NCI-H146 treated with DMSO at 0.1 percent for 48 hours (cell line): ENCODE data around the gene KIF26B.

ENCODE experiments used
- DNase-seq: peaks from one replicate; lab custom pipeline; 2025; ENCODE audit not compliant: unreplicated experiment; lab: John Stamatoyannopoulos, UW

KIF26B gene

DNA sequence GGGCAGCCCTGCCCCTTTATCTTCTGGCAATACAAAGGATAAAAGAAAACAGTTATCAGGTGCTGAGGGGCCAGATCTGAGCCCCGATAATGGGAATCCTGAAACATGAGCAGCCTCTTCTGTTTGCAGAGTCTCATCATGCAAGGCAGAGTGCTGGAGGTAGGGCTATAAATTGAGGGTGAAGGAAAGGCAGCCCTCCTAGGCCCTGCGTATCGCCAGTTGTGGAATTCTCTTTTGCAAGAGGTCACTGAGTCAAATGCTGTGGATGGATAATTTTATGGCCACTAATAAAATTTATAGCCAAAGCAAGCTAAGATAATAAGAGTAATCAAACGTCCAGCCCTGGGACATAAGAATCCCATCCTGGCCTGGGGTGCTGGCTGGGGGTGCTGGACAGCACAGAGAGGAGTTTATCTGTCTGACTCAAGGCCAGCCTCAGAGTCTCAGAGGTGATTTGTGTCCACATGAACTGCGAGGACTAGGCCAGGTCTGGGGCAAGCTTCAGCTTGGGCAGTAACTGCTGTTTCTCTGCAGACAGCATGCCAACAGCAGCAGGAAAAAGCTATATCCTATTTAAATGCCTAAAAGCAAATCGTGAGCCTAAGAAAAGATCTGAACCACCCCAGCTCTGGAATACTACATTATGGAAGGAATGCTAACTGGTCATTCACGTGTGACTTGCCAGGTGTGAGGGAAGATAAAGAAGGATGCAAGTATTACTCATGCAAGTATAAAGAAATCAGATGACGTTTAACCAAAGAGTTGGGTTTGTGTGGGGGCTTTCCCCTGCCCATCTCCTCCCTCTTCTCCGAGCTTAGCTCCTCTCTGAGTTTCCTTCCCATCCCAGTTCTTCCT is 254.8 kb downstream of the KIF26B start:
- peak; percentile 39 for DNase-seq

- DNase-seq, result no peak
These were observed 256.7 kb downstream of the KIF26B start for GRCh38 chr1:245411245-245412036.

GRCh38 chr1:245412306-245412705 is 257.5 kb downstream of the KIF26B start:
- peak; percentile 26 for DNase-seq

DNA sequence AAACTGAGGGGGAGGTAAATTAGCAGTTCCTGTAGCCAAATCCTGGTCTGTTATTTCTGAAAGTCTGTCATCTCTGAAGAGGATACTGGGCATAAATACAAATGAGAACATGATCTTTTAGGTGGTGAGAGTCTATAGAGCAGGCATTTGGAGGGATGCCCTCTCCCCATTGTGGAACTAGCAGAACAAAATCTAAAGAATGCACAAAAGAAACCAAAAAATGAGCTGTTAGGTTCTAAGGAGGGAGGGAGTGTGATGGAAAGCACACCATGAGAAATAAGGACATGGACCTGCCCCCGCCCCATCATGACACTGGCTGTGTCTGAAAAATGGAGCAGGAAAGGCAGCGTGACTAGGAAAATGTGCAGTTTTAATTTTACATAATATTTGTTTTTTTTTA is 262.0 kb downstream of the KIF26B start:
- DNase-seq, result no peak

- DNase-seq, result no peak
These were observed 263.3 kb downstream of the KIF26B start for GRCh38 chr1:245418077-245418476.

DNA sequence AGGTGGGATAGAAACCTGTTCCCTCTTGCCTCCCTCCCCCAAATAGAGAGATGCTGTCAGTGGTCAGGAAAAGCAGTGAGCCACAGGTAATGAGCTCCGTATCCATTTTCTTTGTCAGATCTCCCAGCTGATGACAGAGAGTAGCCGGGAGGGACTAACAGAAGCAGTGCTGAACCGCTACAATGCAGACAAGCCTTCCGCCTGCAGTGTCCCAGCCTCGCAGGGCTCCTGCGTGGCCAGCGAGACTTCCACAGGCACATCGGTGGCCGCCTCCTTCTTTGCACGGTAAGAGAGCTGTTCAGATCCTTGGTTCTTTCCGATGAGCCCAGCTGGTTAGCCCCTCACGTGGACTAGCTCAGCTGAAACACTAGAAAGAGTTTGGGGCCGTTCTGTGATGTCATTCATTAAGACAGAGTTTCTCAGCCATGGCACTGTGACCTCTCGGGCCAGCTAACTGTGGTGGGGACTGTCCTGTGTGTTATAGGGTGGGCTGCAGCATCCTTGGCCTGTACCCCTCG is 264.7 kb downstream of the KIF26B start:
- DNase-seq, result no peak

GRCh38 chr1:245419989-245420388 is 265.2 kb downstream of the KIF26B start:
- no peak for DNase-seq

DNA sequence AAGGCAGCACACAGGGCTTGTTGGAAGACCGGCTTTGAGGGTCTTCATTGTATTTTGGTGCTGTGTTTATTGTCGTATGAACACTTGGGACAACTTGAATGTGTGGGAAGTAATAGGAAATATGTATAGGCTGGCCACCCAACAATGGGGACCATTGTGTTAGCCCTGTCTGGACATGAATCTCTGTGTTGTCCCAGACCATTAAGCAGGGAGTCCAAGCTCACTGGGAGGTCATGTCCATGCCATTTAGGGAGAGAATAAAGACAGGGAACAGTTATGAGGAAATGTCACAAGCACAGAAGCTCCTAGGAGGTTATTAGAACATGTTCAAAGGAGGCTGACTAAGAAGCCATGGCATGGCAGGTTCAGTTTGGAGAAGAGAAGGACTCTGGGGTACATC is 266.1 kb downstream of the KIF26B start:
- no peak for DNase-seq

DNA sequence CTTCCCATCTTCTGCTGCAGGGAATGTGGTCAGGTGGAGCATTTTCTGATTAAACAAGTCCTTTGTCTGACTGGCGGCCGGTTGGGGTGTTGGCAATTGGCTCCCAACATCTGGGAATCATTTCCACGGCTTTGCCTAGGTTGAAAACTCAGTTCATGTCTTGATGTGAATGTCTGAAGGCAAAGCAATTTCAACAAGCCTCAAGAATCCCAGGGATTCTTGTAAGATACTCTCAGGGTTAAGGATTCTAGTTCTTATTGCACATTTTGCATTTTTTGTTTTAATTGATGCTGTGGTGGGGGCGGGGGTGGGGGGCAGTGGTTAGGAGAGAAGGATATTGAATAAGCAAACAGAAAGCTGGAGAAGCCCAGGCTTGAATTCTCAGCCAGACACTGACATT is 273.9 kb downstream of the KIF26B start:
- DNase-seq, result no peak

DNA sequence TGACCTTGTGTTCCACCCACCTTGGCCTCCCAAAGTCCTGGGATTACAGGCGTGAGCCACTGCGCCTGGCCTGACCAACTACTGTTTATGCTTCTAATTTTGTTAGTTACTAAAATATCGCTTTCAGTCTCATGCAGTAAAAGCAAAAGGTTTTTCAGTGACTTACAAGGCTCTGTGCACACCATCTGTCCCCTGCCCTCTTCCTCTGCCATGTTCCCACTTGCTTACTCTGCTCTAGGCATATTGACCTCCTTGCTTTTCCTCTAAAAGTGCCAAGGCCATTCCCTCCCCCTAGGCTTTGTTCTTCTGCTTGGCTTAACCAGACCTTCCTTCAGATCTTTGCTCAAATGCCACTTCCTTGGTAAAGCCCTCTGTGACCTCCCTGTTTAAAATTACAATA is 276.9 kb downstream of the KIF26B start:
- no peak for DNase-seq

DNA sequence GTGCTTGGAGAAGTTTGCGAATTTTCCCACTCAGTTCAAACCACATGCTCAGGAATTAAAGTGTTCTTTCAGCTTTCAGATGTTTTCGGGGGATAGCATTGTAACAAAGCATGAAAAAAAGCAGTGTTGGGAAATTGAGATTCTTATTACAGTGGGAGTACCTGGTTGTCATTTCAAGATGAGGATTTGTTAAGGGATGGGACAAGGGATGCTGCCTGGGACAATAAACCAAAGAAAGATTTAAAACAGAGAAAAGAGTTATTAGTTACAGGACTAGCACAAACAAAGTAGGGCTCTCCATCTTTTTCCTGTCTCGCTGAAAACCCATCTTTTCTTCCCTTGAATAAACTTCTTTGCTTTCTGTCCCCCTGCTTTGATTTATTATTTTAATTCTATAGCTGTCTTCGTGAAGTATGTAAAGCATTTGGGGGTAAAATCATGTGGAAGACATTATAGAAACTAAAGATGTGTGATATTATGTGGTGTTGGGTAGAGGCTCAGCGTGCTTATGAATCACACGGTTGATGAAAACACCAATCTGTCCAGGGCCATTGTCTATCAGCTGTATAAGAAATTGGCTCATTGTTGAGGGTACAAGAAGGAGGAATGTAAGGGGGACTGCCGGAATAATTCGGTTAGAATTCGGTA is 277.6 kb downstream of the KIF26B start:
- no peak for DNase-seq

DNA sequence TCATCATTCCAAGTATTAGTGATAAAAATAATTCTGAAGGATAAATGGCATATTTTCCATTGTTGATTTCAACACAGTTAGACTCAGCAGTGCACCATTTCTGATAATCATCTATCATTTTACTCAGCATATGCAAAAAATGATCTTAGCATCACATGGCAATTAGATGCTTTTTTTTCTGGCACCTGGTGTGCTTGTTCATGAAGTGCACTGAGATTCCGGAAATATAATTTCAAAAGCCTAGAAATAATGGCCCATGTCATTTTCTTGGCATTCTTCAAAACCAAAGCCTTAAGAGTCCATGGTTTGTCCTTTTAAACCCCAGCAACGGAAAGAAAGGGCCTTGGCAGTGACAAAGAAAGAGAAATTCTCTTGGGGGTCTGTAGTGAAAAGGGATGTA is 278.8 kb downstream of the KIF26B start:
- no peak for DNase-seq

- no peak for DNase-seq
These were observed 279.5 kb downstream of the KIF26B start for GRCh38 chr1:245434280-245434679.

DNA sequence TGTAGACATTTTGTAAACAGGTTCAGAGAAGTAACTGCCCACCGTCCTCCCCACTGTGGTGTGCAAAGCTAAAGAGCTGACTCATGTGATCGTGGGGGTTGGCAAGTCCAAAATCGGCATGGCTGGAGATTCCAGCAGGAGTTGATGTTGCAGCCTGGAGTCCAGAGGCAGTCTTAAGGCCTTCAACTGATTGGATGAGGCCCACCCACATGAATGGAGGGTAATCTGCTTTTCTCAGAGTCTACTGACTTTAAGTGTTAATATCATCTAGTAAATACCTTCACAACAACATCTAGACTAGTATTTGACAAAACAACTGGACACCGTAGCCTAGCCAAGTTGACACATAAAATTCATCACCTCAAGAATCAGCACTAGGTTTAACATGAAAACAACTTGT is 281.6 kb downstream of the KIF26B start:
- no peak for DNase-seq

GRCh38 chr1:245437369-245438062 is 282.7 kb downstream of the KIF26B start:
- peak; percentile 18 for DNase-seq

- DNase-seq, result no peak
These were observed 286.1 kb downstream of the KIF26B start for GRCh38 chr1:245440922-245441321.

DNA sequence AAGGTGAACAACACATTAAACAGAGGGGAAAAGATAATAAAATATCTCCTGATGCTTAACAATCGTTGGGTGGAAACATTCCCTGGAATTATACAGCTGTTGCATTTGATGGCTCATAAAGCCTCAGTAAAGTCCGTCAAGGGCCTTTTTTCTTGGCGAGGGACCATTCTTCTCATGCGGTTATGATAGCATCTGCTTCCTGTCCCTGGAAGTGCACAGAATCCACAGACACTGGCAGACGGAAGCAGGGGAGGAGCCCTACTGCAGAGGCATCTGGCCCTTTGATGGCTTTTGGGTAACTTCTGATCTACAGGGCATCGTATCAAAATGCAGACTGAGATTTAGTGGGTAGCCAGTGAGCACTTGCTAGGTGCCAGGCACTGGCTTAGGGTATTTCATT is 286.9 kb downstream of the KIF26B start:
- no peak for DNase-seq

DNA sequence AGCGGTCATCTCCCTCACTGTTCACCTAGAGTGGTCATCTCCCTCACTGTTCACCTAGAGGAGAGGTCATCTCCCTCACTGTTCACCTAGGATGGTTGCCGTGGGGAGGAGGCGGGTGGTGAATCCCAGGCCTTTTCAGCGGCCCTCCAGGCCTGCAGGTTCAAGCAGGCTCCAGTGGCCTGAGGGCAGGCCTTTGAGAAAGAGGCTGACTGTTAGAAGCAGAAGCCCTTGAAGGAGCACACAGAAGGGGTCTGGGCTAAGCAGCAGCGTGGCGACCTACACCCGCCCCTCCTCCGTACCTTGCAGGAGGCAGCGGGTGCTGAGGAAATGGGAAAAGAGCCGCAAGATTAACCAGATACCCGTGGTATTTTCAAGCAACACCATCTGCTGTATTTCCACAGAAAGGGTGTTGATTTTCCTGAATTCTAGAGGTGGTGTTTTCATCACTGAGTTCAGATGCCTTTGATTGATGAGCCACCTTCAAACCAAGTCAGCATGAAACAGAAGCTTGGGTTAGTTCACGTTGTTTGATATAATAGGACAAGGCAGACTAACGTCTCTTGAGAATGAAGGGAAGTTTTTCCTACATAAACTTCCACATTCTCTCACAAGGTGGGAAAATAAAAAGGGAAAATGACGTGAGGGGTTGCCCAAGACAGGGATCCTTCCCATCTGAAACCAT is 289.5 kb downstream of the KIF26B start:
- DNase-seq, result no peak

GRCh38 chr1:245444945-245445344 is 290.2 kb downstream of the KIF26B start:
- no peak for DNase-seq

DNA sequence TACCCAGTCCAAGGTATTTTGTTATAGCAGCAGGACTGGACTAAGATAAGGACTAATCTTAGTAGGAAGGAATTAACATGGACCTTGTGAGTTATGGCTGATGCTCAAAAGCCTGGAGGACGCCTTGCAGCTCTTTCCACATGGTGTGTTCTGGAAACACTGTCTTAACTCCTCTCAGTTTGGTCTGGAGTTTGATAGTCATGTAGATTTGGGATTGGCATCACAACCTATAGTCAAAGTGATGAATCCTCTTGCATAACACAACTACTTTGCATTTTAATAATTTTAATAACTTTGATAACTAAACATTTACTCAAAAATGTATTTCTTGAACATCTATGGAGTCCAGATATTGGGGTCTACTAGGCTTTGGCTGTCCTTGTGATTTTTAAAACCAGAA is 293.7 kb downstream of the KIF26B start:
- no peak for DNase-seq
